SK-N-SH treated with all-trans-retinoic acid at 6 μM for 48 hours (cell line): ENCODE results near the gene ORC1.

Experiments used
- ATAC-seq: fragments of 200-7000 bp; cut with Tn5 transposase; 3 replicates; pipeline ENCODE4 v1.9.1; 2020; ENCODE audit warnings: mild to moderate bottlenecking, moderate library complexity
- ARNTL ChIP-seq: fragments of 450-650 bp; formaldehyde crosslinking; IDR thresholded peaks from 2 replicates; pipeline ENCODE4 v1.5.0; 2020; ENCODE audit warnings: low read depth, mild to moderate bottlenecking, moderate library complexity, borderline replicate concordance
- BACH2 ChIP-seq: fragments of 250-450 bp; sonication (Bioruptor Pico); IDR thresholded peaks from 2 replicates; pipeline ENCODE4 v1.9.0; 2021; ENCODE audit warnings: mild to moderate bottlenecking, borderline replicate concordance
- CSDC2 ChIP-seq: fragments of 250-450 bp; sonication (Bioruptor Pico); IDR thresholded peaks from 2 replicates; pipeline ENCODE4 v1.5.0; 2020; ENCODE audit warnings: mild to moderate bottlenecking, moderate library complexity
- CSRNP3 ChIP-seq: fragments of 250-450 bp; sonication (Bioruptor Pico); IDR thresholded peaks from 2 replicates; pipeline ENCODE4 v1.5.1; 2021; ENCODE audit warnings: mild to moderate bottlenecking, moderate library complexity
- GLIS3 ChIP-seq: fragments of 250-450 bp; sonication (Bioruptor Pico); IDR thresholded peaks from 2 replicates; pipeline ENCODE4 v1.5.0; 2020; ENCODE audit warnings: mild to moderate bottlenecking, moderate library complexity
- ISL1 ChIP-seq: fragments of 250-450 bp; sonication (Bioruptor Pico); IDR thresholded peaks from 2 replicates; pipeline ENCODE4 v2.1.2; 2022; ENCODE audit warnings: mild to moderate bottlenecking, moderate library complexity
- OSR1 ChIP-seq: fragments of 250-450 bp; sonication (Bioruptor Pico); IDR thresholded peaks from 2 replicates; pipeline ENCODE4 v1.8.0; 2022; ENCODE audit warnings: moderate library complexity, mild to moderate bottlenecking, inconsistent platforms
- PATZ1 ChIP-seq: fragments of 250-450 bp; sonication (Bioruptor Pico); IDR thresholded peaks from 2 replicates; pipeline ENCODE4 v1.8.0; 2020; ENCODE audit warnings: mild to moderate bottlenecking, moderate library complexity, borderline replicate concordance
- PPARA ChIP-seq: fragments of 250-450 bp; sonication (Bioruptor Pico); IDR thresholded peaks from 2 replicates; pipeline ENCODE4 v1.5.0; 2020; ENCODE audit warnings: mild to moderate bottlenecking, borderline replicate concordance
- TOX ChIP-seq: fragments of 250-450 bp; sonication (Bioruptor Pico); IDR thresholded peaks from 2 replicates; pipeline ENCODE4 v1.8.0; 2021; ENCODE audit warnings: mild to moderate bottlenecking, moderate library complexity, borderline replicate concordance
- ZC3H10 ChIP-seq: fragments of 250-450 bp; sonication (Bioruptor Pico); IDR thresholded peaks from 2 replicates; pipeline ENCODE4 v1.5.1; 2021; ENCODE audit warnings: mild to moderate bottlenecking, moderate library complexity
- ZFP3 ChIP-seq: fragments of 250-450 bp; sonication (Bioruptor Pico); IDR thresholded peaks from 2 replicates; pipeline ENCODE4 v1.5.0; 2020; ENCODE audit warnings: mild to moderate bottlenecking, moderate library complexity
- ZFP30 ChIP-seq: fragments of 450-650 bp; formaldehyde crosslinking; IDR thresholded peaks from 2 replicates; pipeline ENCODE4 v1.5.0; 2022; ENCODE audit warnings: mild to moderate bottlenecking, moderate library complexity
- ZNF70 ChIP-seq: fragments of 450-650 bp; formaldehyde crosslinking; IDR thresholded peaks from 2 replicates; pipeline ENCODE4 v1.5.0; 2020; ENCODE audit warnings: mild to moderate bottlenecking, moderate library complexity
- ZNF8 ChIP-seq: fragments of 450-650 bp; formaldehyde crosslinking; IDR thresholded peaks from 2 replicates; pipeline ENCODE4 v1.5.0; 2020; ENCODE audit warnings: mild to moderate bottlenecking, moderate library complexity
- TF ChIP-seq, protein P1 (sequence below): fragments of 250-450 bp; sonication (Bioruptor Pico); IDR thresholded peaks from 2 replicates; pipeline ENCODE4 v1.8.0; 2021; ENCODE audit warnings: low read depth, mild to moderate bottlenecking, moderate library complexity, borderline replicate concordance
- TF ChIP-seq, protein P2 (sequence below): fragments of 250-450 bp; sonication (Bioruptor Pico); IDR thresholded peaks from 2 replicates; pipeline ENCODE4 v1.5.1; 2020; ENCODE audit warnings: low read depth, mild to moderate bottlenecking, moderate library complexity

The ORC1 gene

GRCh38 chr1:52366517-52366827 lies 37.8 kb downstream of the ORC1 start:
- TF ChIP-seq ISL1 (CRISPR knock-in tag) (no peak), ZFP30 (CRISPR knock-in tag) (no peak), ARNTL (no peak), TOX (CRISPR knock-in tag) (no peak), OSR1 (CRISPR knock-in tag) (no peak), PPARA (CRISPR knock-in tag) (no peak), ZNF8 (CRISPR knock-in tag) (no peak), BACH2 (CRISPR knock-in tag) (no peak), ZFP3 (CRISPR knock-in tag) (no peak), CSRNP3 (no peak)
- TF ChIP-seq, protein P1, sequence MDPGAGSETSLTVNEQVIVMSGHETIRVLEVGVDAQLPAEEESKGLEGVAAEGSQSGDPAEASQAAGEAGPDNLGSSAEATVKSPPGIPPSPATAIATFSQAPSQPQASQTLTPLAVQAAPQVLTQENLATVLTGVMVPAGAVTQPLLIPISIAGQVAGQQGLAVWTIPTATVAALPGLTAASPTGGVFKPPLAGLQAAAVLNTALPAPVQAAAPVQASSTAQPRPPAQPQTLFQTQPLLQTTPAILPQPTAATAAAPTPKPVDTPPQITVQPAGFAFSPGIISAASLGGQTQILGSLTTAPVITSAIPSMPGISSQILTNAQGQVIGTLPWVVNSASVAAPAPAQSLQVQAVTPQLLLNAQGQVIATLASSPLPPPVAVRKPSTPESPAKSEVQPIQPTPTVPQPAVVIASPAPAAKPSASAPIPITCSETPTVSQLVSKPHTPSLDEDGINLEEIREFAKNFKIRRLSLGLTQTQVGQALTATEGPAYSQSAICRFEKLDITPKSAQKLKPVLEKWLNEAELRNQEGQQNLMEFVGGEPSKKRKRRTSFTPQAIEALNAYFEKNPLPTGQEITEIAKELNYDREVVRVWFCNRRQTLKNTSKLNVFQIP (CRISPR knock-in tag) = no peak
- TF ChIP-seq, protein P2, sequence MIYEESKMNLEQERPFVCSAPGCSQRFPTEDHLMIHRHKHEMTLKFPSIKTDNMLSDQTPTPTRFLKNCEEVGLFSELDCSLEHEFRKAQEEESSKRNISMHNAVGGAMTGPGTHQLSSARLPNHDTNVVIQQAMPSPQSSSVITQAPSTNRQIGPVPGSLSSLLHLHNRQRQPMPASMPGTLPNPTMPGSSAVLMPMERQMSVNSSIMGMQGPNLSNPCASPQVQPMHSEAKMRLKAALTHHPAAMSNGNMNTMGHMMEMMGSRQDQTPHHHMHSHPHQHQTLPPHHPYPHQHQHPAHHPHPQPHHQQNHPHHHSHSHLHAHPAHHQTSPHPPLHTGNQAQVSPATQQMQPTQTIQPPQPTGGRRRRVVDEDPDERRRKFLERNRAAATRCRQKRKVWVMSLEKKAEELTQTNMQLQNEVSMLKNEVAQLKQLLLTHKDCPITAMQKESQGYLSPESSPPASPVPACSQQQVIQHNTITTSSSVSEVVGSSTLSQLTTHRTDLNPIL = no peak
- no peak for ATAC-seq

DNA sequence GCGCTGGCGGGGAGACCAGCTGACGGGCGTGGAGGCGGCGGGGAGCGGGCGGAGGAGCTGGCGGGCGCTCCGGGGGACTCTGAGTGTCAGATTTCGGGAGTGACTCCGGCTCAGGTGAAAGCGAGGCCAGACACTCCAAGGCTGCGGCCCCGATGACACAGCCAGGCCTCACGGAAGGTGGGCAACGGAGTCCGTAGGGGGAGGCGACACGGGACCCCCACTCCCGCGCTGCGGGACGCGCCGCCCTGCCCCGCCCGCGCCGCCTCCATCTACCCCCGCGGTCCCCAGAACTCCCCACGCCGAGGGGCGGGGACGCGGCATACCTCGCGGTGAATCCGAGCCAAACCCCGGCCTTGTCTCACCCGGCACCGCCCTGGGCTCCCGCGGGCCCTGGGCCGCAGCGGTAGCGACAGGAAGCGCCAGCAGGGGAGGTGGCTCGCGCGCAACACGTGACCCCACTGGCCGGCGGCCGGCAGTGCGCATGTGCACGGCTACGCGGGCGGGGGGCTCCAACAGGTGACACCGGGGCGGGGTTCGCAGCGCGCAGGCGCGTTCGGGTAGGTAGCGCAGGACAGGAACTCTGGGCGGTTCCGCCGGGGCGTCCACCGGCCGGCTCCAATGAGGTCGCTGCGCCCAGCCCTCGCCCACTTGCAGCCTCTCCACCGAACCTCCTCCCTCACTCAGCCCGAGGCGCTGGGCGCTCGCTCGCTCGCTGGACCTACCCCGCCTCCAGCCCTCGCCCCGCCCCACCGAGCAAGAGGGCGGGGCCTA lies 38.3 kb downstream of the ORC1 start, which contains the start of gene CC2D1B:
Gene CC2D1B, minus strand, starts transcription at position 460 of the 771 bp plus-strand sequence. CDS start 1,585 bp downstream, outside the sequence.
- TF ChIP-seq ZFP30 (CRISPR knock-in tag) (no peak), CSDC2 (CRISPR knock-in tag) (no peak), ZC3H10 (CRISPR knock-in tag) (no peak), ISL1 (CRISPR knock-in tag) (no peak), TOX (CRISPR knock-in tag) (no peak), ARNTL (no peak), PATZ1 (CRISPR knock-in tag) (no peak), BACH2 (CRISPR knock-in tag) (no peak), ZNF70 (CRISPR knock-in tag) (no peak), GLIS3 (CRISPR knock-in tag) (no peak; the same call in 1 of the 2 replicates), ZNF8 (CRISPR knock-in tag) (no peak)
- TF ChIP-seq, protein P2 = no peak
- TF ChIP-seq, protein P1 (CRISPR knock-in tag) = no peak
- peak; percentile 96 for ATAC-seq

- peak; percentile 65 for ATAC-seq
- TF ChIP-seq ZC3H10 (CRISPR knock-in tag) = no peak
- no peak for TF ChIP-seq ARNTL
Measured at GRCh38 chr1:52365071-52365745, 39.0 kb downstream of the ORC1 start.
